GM12801 (cell line): ENCODE results near the gene AFF3.

ENCODE experiments used
- TF ChIP-seq, protein P1 (sequence below): IDR thresholded peaks from one replicate; pipeline ENCODE4 v1.5.1; 2011; ENCODE audit warnings: control low read depth; ENCODE audit not compliant: insufficient read length; ENCODE audit errors: extremely low read depth

AFF3 gene

GRCh38 chr2:99653433-99653832 is 489.0 kb downstream of the AFF3 start:
- TF ChIP-seq, protein P1, sequence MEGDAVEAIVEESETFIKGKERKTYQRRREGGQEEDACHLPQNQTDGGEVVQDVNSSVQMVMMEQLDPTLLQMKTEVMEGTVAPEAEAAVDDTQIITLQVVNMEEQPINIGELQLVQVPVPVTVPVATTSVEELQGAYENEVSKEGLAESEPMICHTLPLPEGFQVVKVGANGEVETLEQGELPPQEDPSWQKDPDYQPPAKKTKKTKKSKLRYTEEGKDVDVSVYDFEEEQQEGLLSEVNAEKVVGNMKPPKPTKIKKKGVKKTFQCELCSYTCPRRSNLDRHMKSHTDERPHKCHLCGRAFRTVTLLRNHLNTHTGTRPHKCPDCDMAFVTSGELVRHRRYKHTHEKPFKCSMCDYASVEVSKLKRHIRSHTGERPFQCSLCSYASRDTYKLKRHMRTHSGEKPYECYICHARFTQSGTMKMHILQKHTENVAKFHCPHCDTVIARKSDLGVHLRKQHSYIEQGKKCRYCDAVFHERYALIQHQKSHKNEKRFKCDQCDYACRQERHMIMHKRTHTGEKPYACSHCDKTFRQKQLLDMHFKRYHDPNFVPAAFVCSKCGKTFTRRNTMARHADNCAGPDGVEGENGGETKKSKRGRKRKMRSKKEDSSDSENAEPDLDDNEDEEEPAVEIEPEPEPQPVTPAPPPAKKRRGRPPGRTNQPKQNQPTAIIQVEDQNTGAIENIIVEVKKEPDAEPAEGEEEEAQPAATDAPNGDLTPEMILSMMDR: no peak

- TF ChIP-seq, protein P1: no peak
Measured at GRCh38 chr2:99652862-99653261, 489.5 kb downstream of the AFF3 start.

DNA sequence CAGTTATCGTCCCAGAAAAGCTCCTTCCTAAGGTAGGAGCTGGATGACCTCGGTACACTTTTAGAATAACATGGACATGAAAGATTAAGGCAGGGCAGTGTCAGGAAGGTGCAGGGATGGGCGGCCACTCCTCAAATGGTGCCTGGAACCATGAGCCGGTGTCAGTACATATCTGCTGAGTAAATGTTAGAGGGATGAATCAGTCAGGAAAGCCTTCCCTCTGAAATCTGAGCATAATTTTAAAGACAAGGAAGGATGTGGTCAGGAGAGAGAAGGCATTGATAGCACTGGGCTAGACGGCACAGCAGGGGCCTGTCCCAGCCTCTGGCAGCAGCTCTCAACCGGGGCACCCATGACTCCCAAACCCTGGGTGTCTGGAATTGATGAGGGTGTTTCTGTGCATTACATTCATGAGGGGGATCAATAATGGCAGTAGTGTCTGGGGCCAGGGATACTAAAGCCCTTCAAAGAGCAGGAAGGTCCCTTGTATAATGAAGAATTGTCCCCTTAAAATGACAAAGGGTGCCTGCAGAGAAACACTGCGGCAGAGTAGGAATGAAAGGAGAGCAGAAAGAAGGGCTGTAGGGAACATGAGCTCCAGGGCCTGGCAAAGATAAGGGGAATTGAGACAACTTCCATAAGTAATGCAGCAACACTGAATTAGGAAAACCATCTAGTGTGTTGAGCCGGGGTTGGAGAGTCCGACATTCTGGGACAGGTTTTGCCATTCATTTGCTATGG is 490.3 kb downstream of the AFF3 start:
- TF ChIP-seq, protein P1: no peak

- TF ChIP-seq, protein P1: no peak
Measured at GRCh38 chr2:99648906-99649789, 493.2 kb downstream of the AFF3 start.

DNA sequence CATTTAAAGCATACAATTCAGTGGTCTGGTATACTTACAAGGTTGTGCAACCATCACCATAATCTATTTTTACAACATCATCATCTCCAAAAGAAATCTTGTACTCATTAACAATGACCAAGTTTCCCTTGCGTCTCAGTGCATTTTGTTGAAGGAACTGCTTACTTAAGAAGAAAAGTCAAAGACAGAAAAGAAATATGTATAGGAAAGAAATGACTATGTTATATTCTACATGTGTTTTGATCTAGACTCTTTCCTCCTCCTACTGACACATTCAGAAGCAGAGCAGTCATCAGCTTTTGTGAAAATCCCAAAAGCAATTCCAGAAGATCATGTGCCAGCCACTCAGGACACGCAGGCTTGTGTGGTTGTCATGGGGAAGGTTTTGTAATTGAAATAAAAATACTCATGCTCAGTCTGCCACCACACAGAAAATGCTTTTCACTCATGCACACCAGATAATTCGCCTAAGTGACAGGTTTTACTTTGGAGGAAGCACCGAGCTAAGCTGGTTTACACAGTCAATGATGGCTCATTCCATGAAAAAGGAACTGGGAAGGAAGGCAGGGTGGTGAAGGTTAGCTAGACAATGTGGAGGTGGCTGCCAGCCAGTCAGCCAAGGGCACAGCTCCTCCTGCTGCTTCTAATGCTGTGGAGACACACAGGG is 494.1 kb downstream of the AFF3 start:
- TF ChIP-seq, protein P1: no peak

DNA sequence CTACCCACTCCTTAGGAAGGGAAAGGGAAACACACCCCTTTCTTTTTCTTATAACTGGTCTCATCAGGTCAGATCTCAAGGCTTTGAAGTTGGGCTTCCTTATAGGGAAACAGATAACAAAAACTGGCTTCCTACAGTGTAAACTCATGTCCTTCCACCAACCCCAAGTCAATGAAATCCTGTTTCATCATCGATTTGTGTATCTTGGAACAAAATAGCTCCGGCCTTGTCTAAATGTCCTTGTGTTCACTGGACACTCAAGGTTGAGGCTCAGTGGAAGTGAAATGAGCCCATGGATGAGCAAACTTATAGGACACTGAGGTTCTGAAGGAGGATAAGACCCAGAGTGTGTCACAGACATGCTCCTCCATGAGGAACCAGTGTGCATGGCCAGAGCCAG is 496.4 kb downstream of the AFF3 start:
- TF ChIP-seq, protein P1: no peak

DNA sequence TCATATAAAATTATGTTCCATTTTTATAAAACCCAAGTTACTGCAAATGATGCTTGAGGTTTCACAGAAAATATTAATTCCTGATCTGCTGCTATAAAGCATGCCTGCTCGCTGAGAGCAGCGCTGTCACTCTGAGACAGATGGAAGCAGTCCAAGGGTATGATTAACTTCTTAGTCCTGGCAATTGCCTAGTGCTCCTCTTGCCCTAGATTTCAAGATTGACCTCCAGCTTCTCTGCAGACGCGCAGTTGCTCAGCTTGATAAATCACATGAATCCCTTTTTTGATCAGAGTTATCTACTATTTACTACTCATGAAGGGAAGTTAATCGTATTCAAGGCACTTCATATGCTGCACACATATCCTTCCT is 498.0 kb downstream of the AFF3 start:
- TF ChIP-seq, protein P1: no peak
